ENCODE results near the gene ACBD6. TPM values are rescaled to one million over a fixed set of nuclear protein-coding genes. Genes with fewer than 3 reads are reported as not detected.
"Not testable (repeated sequence)": the region's sequence is repeated elsewhere in the genome, so short reads cannot be mapped to it uniquely, and the experiment has no call there.

The ACBD6 gene
- total and polyA plus RNA-seq, 2 of the 4 experiments (the other 2 are of a cell fraction), result 52.5 to 59.1 TPM

DNA sequence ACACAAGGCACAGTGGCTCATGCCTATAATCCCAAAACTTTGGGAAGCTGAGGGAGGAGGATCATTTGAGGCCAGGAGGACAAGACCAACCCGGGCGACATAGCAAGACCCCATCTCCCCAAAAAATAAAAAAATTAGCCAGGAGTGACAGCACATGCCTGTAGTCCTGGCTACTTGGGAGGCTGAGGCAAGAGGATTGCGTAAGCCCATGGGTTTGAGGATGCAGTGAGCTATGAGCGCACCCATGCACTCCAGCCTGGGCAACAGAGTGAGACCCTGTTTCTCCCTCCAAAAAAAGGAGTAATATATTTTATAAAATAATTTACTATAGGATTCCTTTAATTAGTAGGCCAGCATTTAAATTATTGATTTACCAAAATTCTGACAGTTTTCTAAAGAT, 89.8 kb downstream of the ACBD6 start:
- H3K36me3 ChIP-seq (ENCODE audit: control insufficient read depth, insufficient read depth, low read length), result peaks cover 18% of the 10 kb centered on the region
- no peak overlapping the region for H2AFZ ChIP-seq (replicated peaks; ENCODE audit: low read length, poor library complexity)
- CTCF ChIA-PET, result interaction anchor here (1.6 kb wide), 1 partner anchor 159 kb away, joined by 7 read pairs; no protein-coding TSS in a partner anchor
- no peak for ATAC-seq (ENCODE audit: low read depth)
- H2BK15ac ChIP-seq (ENCODE audit: low read depth, low read length), result no peak overlapping the region
- H2BK120ac ChIP-seq (ENCODE audit: low read depth, low read length), result no peak overlapping the region
- no peak overlapping the region for H3K9ac ChIP-seq (ENCODE audit: low read depth, low read length)
- H3K4me1 ChIP-seq (ENCODE audit: control insufficient read depth, insufficient read depth, low read length), result no peaks in the 10 kb centered on the region
- H3K4me2 ChIP-seq (ENCODE audit: low read depth, low read length), result no peak overlapping the region
- H4K20me1 ChIP-seq (ENCODE audit: insufficient read depth, low read length), result peaks cover 10% of the 10 kb centered on the region; the same call in 1 of the 2 replicates
- H4K91ac ChIP-seq (ENCODE audit: insufficient read depth, low read depth, low read length), result no peak overlapping the region
- no peak overlapping the region for H3K18ac ChIP-seq (ENCODE audit: low read depth, low read length)
- no peak overlapping the region for H3K14ac ChIP-seq (replicated peaks; ENCODE audit: low read depth, low read length)
- H3K9me3 ChIP-seq (ENCODE audit: control insufficient read depth, insufficient read depth, low read length), result no peaks in the 10 kb centered on the region
- intact Hi-C loops (cut with micrococcal nuclease) (loop anchor here (2.0 kb wide), 1 partner anchor 160 kb away; no protein-coding TSS in a partner anchor), dilution Hi-C loops (cut with HindIII; ENCODE audit: low sequenced_read_pairs, unreplicated experiment) (no loop called here), in situ Hi-C loops (cut with MboI; ENCODE audit: low sequenced_read_pairs) (loop anchor here (25.0 kb wide), 1 partner anchor 550 kb away; no protein-coding TSS in a partner anchor)
- H4K8ac ChIP-seq (ENCODE audit: low read depth in 2 of 2, low read length in 2 of 2), result no peak overlapping the region
- H2BK5ac ChIP-seq (ENCODE audit: low read depth, low read length, poor library complexity, severe bottlenecking), result no peak overlapping the region
- no CpG with 5 or more reads among the region's 4 CpGs for WGBS, 2 experiments (ENCODE audit: extremely low coverage in 2 of 2, insufficient read length in 1 of 2)
- H3K4ac ChIP-seq (ENCODE audit: low read depth, low read length), result no peak overlapping the region
- BruUV-seq (replicated peaks), result no TSS peak
- H3K79me1 ChIP-seq (ENCODE audit: low read depth in 1 of 2, low read length in 2 of 2), result peaks cover 3 to 10% of the 10 kb centered on the region in 2 experiments; a peak in 3 of 4 replicates
- H3K27me3 ChIP-seq (ENCODE audit: control insufficient read depth, insufficient read depth, low read length), result no peaks in the 10 kb centered on the region
- no peak overlapping the region for H2AK5ac ChIP-seq (ENCODE audit: low read depth, low read length)
- POLR2A ChIA-PET (ENCODE audit: unreplicated experiment), result no interaction called here
- TF ChIP-seq CEBPB (IDR thresholded peaks at IDR 0.05; ENCODE audit: low read depth, low read length) (peak; percentile 56), NFE2L2 (IDR thresholded peaks at IDR 0.05; ENCODE audit: low read depth, low read length) (no peak)
- no peak for DNase-seq
- no peak overlapping the region for H4K5ac ChIP-seq (ENCODE audit: low read depth, low read length)
- H3K23ac ChIP-seq (ENCODE audit: low read depth, low read length), result no peak overlapping the region
- H2AK9ac ChIP-seq (replicated peaks; ENCODE audit: low read depth, low read length, poor library complexity), result no peak overlapping the region
- H3K4me3 ChIP-seq (ENCODE audit: insufficient read depth, low read depth, low read length), result no peak overlapping the region
- no peak overlapping the region for H3K56ac ChIP-seq (ENCODE audit: extremely low read depth, insufficient read depth, low read length)
- no peak overlapping the region for H2BK20ac ChIP-seq (ENCODE audit: low read depth, low read length)
- H3K9me1 ChIP-seq (ENCODE audit: insufficient read depth, low read length), result no peaks in the 10 kb centered on the region
- no peak overlapping the region for H3K27ac ChIP-seq (ENCODE audit: insufficient read depth, low read length)

DNA sequence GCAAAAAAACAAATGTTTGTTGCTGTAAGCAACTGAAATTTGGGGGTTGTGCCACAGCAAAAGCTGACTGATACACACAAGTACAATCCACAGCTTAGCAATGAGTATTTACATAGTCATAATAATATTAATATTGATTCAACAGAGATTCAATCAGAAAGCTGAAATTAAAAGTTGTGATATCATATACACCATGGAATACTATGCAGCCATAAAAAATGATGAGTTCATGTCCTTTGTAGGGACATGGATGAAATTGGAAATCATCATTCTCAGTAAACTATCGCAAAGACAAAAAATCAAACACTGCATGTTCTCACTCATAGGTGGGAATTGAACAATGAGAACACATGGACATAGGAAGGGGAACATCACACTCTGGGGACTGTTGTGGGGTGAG, 94.2 kb downstream of the ACBD6 start:
- H2AFZ ChIP-seq (replicated peaks; ENCODE audit: low read length, poor library complexity); H2BK120ac ChIP-seq (ENCODE audit: low read depth, low read length); H3K27ac ChIP-seq (ENCODE audit: insufficient read depth, low read length); H2BK20ac ChIP-seq (ENCODE audit: low read depth, low read length); ATAC-seq (ENCODE audit: low read depth); H2AK5ac ChIP-seq (ENCODE audit: low read depth, low read length); H4K20me1 ChIP-seq (ENCODE audit: insufficient read depth, low read length); CTCF ChIA-PET; H3K4me3 ChIP-seq (ENCODE audit: insufficient read depth, low read depth, low read length); BruUV-seq (replicated peaks); H3K4me2 ChIP-seq (ENCODE audit: low read depth, low read length); H2BK15ac ChIP-seq (ENCODE audit: low read depth, low read length); H3K23ac ChIP-seq (ENCODE audit: low read depth, low read length); H4K8ac ChIP-seq (ENCODE audit: low read depth in 2 of 2, low read length in 2 of 2); H3K14ac ChIP-seq (replicated peaks; ENCODE audit: low read depth, low read length); dilution Hi-C loops (cut with HindIII; ENCODE audit: low sequenced_read_pairs, unreplicated experiment); H3K79me1 ChIP-seq (ENCODE audit: low read depth in 1 of 2, low read length in 2 of 2); H2BK5ac ChIP-seq (ENCODE audit: low read depth, low read length, poor library complexity, severe bottlenecking); H3K56ac ChIP-seq (ENCODE audit: extremely low read depth, insufficient read depth, low read length); H4K5ac ChIP-seq (ENCODE audit: low read depth, low read length); POLR2A ChIA-PET (ENCODE audit: unreplicated experiment); H3K4me1 ChIP-seq (ENCODE audit: control insufficient read depth, insufficient read depth, low read length); H3K9ac ChIP-seq (ENCODE audit: low read depth, low read length); intact Hi-C loops (cut with micrococcal nuclease); H3K27me3 ChIP-seq (ENCODE audit: control insufficient read depth, insufficient read depth, low read length); DNase-seq; H3K18ac ChIP-seq (ENCODE audit: low read depth, low read length); H3K4ac ChIP-seq (ENCODE audit: low read depth, low read length); H2AK9ac ChIP-seq (replicated peaks; ENCODE audit: low read depth, low read length, poor library complexity); H3K9me1 ChIP-seq (ENCODE audit: insufficient read depth, low read length); H3K9me3 ChIP-seq (ENCODE audit: control insufficient read depth, insufficient read depth, low read length); H4K91ac ChIP-seq (ENCODE audit: insufficient read depth, low read depth, low read length): not testable (repeated sequence)
- no CpG with 5 or more reads among the region's 1 CpG for whole genome bisulfite sequencing, 2 experiments (ENCODE audit: extremely low coverage in 2 of 2, insufficient read length in 1 of 2)
- H3K36me3 ChIP-seq (ENCODE audit: control insufficient read depth, insufficient read depth, low read length), result peaks cover 19% of the 10 kb centered on the region
- in situ Hi-C loops (cut with MboI; ENCODE audit: low sequenced_read_pairs), result loop anchor here (25.0 kb wide), 1 partner anchor 546 kb away; no protein-coding TSS in a partner anchor
